HUDEP-2 (cell line): ENCODE results near the gene RAB5IF.
"Not testable (repeated sequence)": the region's sequence is repeated elsewhere in the genome, so short reads cannot be mapped to it uniquely, and the experiment has no call there.

Source experiments
- DNase-seq, 76 experiments: peaks; one replicate each; lab custom pipeline; 2025; ENCODE audit not compliant: unreplicated experiment in 76 of 76; lab: John Stamatoyannopoulos, UW

Gene RAB5IF

GRCh38 chr20:36585410-36586125 is 20.0 kb upstream of the RAB5IF start:
- DNase-seq: no peak

- no peak for DNase-seq
These were observed 18.1 kb upstream of the RAB5IF start for GRCh38 chr20:36587388-36588070.

- no peak for DNase-seq
These were observed 14.3 kb upstream of the RAB5IF start for GRCh38 chr20:36591281-36591680.

- no peak for DNase-seq
These were observed 13.5 kb upstream of the RAB5IF start for GRCh38 chr20:36591854-36592641.

GRCh38 chr20:36593347-36593929 is 12.1 kb upstream of the RAB5IF start:
- DNase-seq: no peak

- DNase-seq: no peak
These were observed 5.7 kb upstream of the RAB5IF start for GRCh38 chr20:36599912-36600345.

GRCh38 chr20:36601540-36601939 is 4.0 kb upstream of the RAB5IF start:
- DNase-seq: no peak

- DNase-seq: peak in 43 of 76 experiments; percentile 15 to 87 (median 45)
These were observed 604 bp upstream of the RAB5IF start for GRCh38 chr20:36604952-36605398.

GRCh38 chr20:36606158-36607066 is 833 bp downstream of the RAB5IF start:
- peak in 11 of 76 experiments; percentile 4 to 49 (median 14) for DNase-seq

- DNase-seq: no peak
These were observed 2.2 kb downstream of the RAB5IF start for GRCh38 chr20:36607586-36608387.

GRCh38 chr20:36608388-36608728 is 2.8 kb downstream of the RAB5IF start:
- not testable (repeated sequence) for DNase-seq

GRCh38 chr20:36611625-36612024 is 6.0 kb downstream of the RAB5IF start:
- no peak for DNase-seq

- DNase-seq: no peak
These were observed 8.4 kb downstream of the RAB5IF start for GRCh38 chr20:36613974-36614373.

- no peak for DNase-seq
These were observed 9.4 kb downstream of the RAB5IF start for GRCh38 chr20:36614781-36615557.

- no peak for DNase-seq
These were observed 15.3 kb downstream of the RAB5IF start for GRCh38 chr20:36620917-36621316.

- DNase-seq: no peak
These were observed 17.9 kb downstream of the RAB5IF start for GRCh38 chr20:36623444-36623843.

- peak in 70 of 76 experiments; percentile 7 to 84 (median 44) for DNase-seq
These were observed 18.7 kb downstream of the RAB5IF start for GRCh38 chr20:36624068-36624943.
